Measurements from ENCODE around the gene F13A1.

Gene F13A1

GRCh38 chr6:6350696-6351095 lies 30.2 kb upstream of the F13A1 start:
- no peak for ATAC-seq
- no peak for TF ChIP-seq ISL1 (CRISPR knock-in tag; IDR thresholded peaks at IDR 0.05)
- no peak for TF ChIP-seq CSDC2 (CRISPR knock-in tag; IDR thresholded peaks at IDR 0.05)
- TF ChIP-seq PPARA (CRISPR knock-in tag; IDR thresholded peaks at IDR 0.05; ENCODE audit: borderline replicate concordance) = no peak
- TF ChIP-seq ARNTL (CRISPR knock-in tag; IDR thresholded peaks at IDR 0.05; ENCODE audit: borderline replicate concordance, low read depth) = no peak
- no peak for TF ChIP-seq ESRRG (CRISPR knock-in tag; IDR thresholded peaks at IDR 0.05)
- TF ChIP-seq BACH2 (CRISPR knock-in tag; IDR thresholded peaks at IDR 0.05; ENCODE audit: borderline replicate concordance) = no peak
- TF ChIP-seq, protein P1, sequence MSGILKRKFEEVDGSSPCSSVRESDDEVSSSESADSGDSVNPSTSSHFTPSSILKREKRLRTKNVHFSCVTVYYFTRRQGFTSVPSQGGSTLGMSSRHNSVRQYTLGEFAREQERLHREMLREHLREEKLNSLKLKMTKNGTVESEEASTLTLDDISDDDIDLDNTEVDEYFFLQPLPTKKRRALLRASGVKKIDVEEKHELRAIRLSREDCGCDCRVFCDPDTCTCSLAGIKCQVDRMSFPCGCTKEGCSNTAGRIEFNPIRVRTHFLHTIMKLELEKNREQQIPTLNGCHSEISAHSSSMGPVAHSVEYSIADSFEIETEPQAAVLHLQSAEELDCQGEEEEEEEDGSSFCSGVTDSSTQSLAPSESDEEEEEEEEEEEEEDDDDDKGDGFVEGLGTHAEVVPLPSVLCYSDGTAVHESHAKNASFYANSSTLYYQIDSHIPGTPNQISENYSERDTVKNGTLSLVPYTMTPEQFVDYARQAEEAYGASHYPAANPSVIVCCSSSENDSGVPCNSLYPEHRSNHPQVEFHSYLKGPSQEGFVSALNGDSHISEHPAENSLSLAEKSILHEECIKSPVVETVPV (CRISPR knock-in tag; IDR thresholded peaks at IDR 0.05) = no peak
- no peak for TF ChIP-seq GLIS3 (CRISPR knock-in tag; IDR thresholded peaks at IDR 0.05)
- no peak for TF ChIP-seq RARB (CRISPR knock-in tag; IDR thresholded peaks at IDR 0.05)
- TF ChIP-seq, protein P2, sequence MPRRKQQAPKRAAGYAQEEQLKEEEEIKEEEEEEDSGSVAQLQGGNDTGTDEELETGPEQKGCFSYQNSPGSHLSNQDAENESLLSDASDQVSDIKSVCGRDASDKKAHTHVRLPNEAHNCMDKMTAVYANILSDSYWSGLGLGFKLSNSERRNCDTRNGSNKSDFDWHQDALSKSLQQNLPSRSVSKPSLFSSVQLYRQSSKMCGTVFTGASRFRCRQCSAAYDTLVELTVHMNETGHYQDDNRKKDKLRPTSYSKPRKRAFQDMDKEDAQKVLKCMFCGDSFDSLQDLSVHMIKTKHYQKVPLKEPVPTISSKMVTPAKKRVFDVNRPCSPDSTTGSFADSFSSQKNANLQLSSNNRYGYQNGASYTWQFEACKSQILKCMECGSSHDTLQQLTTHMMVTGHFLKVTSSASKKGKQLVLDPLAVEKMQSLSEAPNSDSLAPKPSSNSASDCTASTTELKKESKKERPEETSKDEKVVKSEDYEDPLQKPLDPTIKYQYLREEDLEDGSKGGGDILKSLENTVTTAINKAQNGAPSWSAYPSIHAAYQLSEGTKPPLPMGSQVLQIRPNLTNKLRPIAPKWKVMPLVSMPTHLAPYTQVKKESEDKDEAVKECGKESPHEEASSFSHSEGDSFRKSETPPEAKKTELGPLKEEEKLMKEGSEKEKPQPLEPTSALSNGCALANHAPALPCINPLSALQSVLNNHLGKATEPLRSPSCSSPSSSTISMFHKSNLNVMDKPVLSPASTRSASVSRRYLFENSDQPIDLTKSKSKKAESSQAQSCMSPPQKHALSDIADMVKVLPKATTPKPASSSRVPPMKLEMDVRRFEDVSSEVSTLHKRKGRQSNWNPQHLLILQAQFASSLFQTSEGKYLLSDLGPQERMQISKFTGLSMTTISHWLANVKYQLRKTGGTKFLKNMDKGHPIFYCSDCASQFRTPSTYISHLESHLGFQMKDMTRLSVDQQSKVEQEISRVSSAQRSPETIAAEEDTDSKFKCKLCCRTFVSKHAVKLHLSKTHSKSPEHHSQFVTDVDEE (CRISPR knock-in tag; IDR thresholded peaks at IDR 0.05) = no peak
- TF ChIP-seq, protein P3, sequence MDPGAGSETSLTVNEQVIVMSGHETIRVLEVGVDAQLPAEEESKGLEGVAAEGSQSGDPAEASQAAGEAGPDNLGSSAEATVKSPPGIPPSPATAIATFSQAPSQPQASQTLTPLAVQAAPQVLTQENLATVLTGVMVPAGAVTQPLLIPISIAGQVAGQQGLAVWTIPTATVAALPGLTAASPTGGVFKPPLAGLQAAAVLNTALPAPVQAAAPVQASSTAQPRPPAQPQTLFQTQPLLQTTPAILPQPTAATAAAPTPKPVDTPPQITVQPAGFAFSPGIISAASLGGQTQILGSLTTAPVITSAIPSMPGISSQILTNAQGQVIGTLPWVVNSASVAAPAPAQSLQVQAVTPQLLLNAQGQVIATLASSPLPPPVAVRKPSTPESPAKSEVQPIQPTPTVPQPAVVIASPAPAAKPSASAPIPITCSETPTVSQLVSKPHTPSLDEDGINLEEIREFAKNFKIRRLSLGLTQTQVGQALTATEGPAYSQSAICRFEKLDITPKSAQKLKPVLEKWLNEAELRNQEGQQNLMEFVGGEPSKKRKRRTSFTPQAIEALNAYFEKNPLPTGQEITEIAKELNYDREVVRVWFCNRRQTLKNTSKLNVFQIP (CRISPR knock-in tag; IDR thresholded peaks at IDR 0.05; ENCODE audit: borderline replicate concordance, low read depth) = no peak
- no peak for TF ChIP-seq OSR1 (CRISPR knock-in tag; IDR thresholded peaks at IDR 0.05)
- no peak for TF ChIP-seq ZC3H10 (CRISPR knock-in tag; IDR thresholded peaks at IDR 0.05)
- TF ChIP-seq SNAI2 (CRISPR knock-in tag; IDR thresholded peaks at IDR 0.05) = no peak

GRCh38 chr6:6348256-6348655 lies 27.8 kb upstream of the F13A1 start:
- no peak for ATAC-seq
- TF ChIP-seq ARNTL (CRISPR knock-in tag; IDR thresholded peaks at IDR 0.05; ENCODE audit: borderline replicate concordance, low read depth) = no peak
- TF ChIP-seq PPARA (CRISPR knock-in tag; IDR thresholded peaks at IDR 0.05; ENCODE audit: borderline replicate concordance) = no peak
- no peak for TF ChIP-seq CREB5 (CRISPR knock-in tag; IDR thresholded peaks at IDR 0.05; ENCODE audit: low read depth)
- TF ChIP-seq ZNF70 (CRISPR knock-in tag; IDR thresholded peaks at IDR 0.05) = no peak

- no peak for ATAC-seq
- TF ChIP-seq PATZ1 (CRISPR knock-in tag; IDR thresholded peaks at IDR 0.05; ENCODE audit: borderline replicate concordance) = no peak
- TF ChIP-seq CSDC2 (CRISPR knock-in tag; IDR thresholded peaks at IDR 0.05) = no peak
- no peak for TF ChIP-seq SNAI2 (CRISPR knock-in tag; IDR thresholded peaks at IDR 0.05)
Measured at GRCh38 chr6:6346427-6347023, 26.1 kb upstream of the F13A1 start.

- no peak for ATAC-seq
- TF ChIP-seq ESRRG (CRISPR knock-in tag; IDR thresholded peaks at IDR 0.05) = no peak
- no peak for TF ChIP-seq ZNF70 (CRISPR knock-in tag; IDR thresholded peaks at IDR 0.05)
- TF ChIP-seq PATZ1 (CRISPR knock-in tag; IDR thresholded peaks at IDR 0.05; ENCODE audit: borderline replicate concordance) = no peak
- no peak for TF ChIP-seq OSR1 (CRISPR knock-in tag; IDR thresholded peaks at IDR 0.05)
- no peak for TF ChIP-seq PPARA (CRISPR knock-in tag; IDR thresholded peaks at IDR 0.05; ENCODE audit: borderline replicate concordance)
- TF ChIP-seq SNAI2 (CRISPR knock-in tag; IDR thresholded peaks at IDR 0.05) = no peak
- TF ChIP-seq, protein P1 (CRISPR knock-in tag; IDR thresholded peaks at IDR 0.05) = no peak
- TF ChIP-seq, protein P3 (CRISPR knock-in tag; IDR thresholded peaks at IDR 0.05; ENCODE audit: borderline replicate concordance, low read depth) = no peak
Measured at GRCh38 chr6:6333501-6333900, 13.0 kb upstream of the F13A1 start.

Measured in SK-N-SH treated with all-trans-retinoic acid at 6 μM for 48 hours (cell line).